Gastrocnemius medialis (tissue), 4 donors: ENCODE data around the gene ARHGAP24. TPM values are rescaled to one million over a fixed set of nuclear protein-coding genes. Genes with fewer than 3 reads are reported as not detected.

Experiments used
- ATAC-seq, 2 donors: fragments of 150-250 bp; one replicate each; pipeline ENCODE4 v1.9.1; 2016
- DNase-seq, 2 donors: peaks; one replicate each; pipeline ENCODE4 v3.0.0-alpha.2; 2019
- H3K27ac ChIP-seq, 4 donors: fragments of 200-600 bp; sonication (generic); 1 replicate in 1 of 4; 2 replicates in 3 of 4; pipeline ENCODE4 v1.5.1; 2016 to 2018; ENCODE audit warnings: mild to moderate bottlenecking in 2 of 4, moderate library complexity in 1 of 4
- H3K27me3 ChIP-seq, 3 donors: fragments of 200-600 bp; sonication (generic) in 2 of 3; 1 replicate in 1 of 3; 2 replicates in 2 of 3; pipeline versions ENCODE4 v1.5.1 to v1.6.0; 2016 to 2019; ENCODE audit warnings: mild to moderate bottlenecking in 1 of 3, moderate library complexity in 1 of 3
- H3K36me3 ChIP-seq, 2 donors: fragments of 200-600 bp; sonication (generic) in 1 of 2; one replicate each; pipeline ENCODE4 v1.5.1; 2017 to 2018
- H3K4me1 ChIP-seq, 2 donors: fragments of 200-600 bp; sonication (generic) in 1 of 2; one replicate each; pipeline ENCODE4 v1.5.1; 2016 to 2017; ENCODE audit warnings: mild to moderate bottlenecking in 2 of 2
- H3K4me3 ChIP-seq, 4 donors: fragments of 200-600 bp; sonication (generic) in 3 of 4; 1 replicate in 1 of 4; 2 replicates in 3 of 4; pipeline ENCODE4 v1.5.1; 2016 to 2019; ENCODE audit warnings: mild to moderate bottlenecking in 2 of 4
- H3K9me3 ChIP-seq, 3 donors: fragments of 200-600 bp; sonication (generic) in 2 of 3; 1 replicate in 1 of 3; 2 replicates in 2 of 3; pipeline ENCODE4 v1.5.1; 2016 to 2019
- POLR2A ChIP-seq, 2 donors: fragments of 450-650 bp; IDR thresholded peaks; one replicate each; pipeline ENCODE4 v1.6.1; 2017; ENCODE audit warnings: antibody characterized with exemption in 2 of 2, mild to moderate bottlenecking in 2 of 2, moderate library complexity in 2 of 2
- in situ Hi-C, 4 donors: fragments of 200-750 bp; cut with MboI; loops; one replicate each; pipeline versions ENCODE4 v1.15.0 to v1.8.0; 2017; ENCODE audit warnings: low sequenced_read_pairs in 4 of 4
- intact Hi-C: fragments of 100-400 bp; cut with DNase I; formaldehyde crosslinking; loops from one replicate; pipeline ENCODE4 v1.15.1; 2023; ENCODE audit warnings: low total_unique reads
- total RNA-seq, 4 donors: library from RNA; depleted of rRNA; stranded (reverse); fragments of >200 nt; gene quantifications; one replicate each; pipeline versions ENCODE4 v1.1.0 to v1.2.3, GENCODE V29; 2016
- TF ChIP-seq, protein P1 (sequence below), 5 experiments: fragments of 450-650 bp in 3 of 5; fragments of 200-600 bp in 2 of 5; sonication (generic) in 2 of 5; IDR thresholded peaks in 4 of 5; conservative IDR thresholded peaks in 1 of 5; 1 replicate in 4 of 5; 2 replicates in 1 of 5; pipeline ENCODE4 v1.5.1; 2016 to 2019; ENCODE audit warnings: antibody characterized with exemption in 5 of 5, mild to moderate bottlenecking in 3 of 5, moderate library complexity in 3 of 5

ARHGAP24 gene
- total RNA-seq, 4 donors from 2014 or later, result 2.8 to 7.8 (median 5.3) TPM

DNA sequence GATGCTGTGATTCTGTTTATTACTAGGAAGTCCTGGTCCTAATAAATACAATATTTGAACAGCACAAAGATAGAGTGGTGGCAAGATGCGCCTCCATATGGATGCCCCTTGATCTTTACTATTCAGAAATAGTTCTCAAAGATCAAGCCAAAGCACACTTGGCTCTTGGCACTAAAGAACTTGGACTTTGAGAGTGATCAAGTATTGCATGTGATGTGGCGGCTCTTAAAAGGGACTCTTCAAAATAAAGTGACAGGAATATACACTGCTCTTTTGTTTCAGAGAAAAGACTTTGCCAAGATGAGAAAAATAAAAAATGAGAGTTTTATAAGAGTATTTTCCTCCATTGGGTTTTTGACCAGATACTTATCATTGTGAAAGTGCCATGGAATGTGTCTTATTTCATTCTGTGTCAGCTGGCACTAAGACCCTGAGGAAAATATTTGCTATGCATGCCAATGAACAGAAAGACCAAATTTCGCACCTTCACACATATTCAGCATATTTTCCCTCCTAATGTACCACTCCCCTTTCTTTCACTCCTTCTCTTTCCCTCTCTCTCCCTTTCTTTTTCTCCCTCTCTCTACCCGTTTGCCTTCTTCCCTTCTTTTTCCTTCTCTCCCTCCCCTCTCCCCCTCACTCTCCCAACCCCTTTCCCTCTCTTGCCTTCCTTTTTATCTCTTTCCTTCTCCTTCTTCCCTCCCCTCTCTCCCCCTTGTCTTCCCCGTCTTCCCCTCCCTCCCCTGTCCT lies 35.1 kb downstream of the ARHGAP24 start:
- Histone ChIP-seq H3K27me3 (no peaks in the 10 kb centered on the region), H3K27ac (no peak overlapping the region), H3K36me3 (no peaks in the 10 kb centered on the region), H3K9me3 (no peaks in the 10 kb centered on the region), H3K4me1 (peaks cover 0 to 5% of the 10 kb centered on the region in 2 donors), H3K4me3 (no peak overlapping the region)
- intact Hi-C loops, result no loop called here
- no peak for TF ChIP-seq POLR2A (IDR thresholded peaks at IDR 0.05)
- TF ChIP-seq, protein P1, sequence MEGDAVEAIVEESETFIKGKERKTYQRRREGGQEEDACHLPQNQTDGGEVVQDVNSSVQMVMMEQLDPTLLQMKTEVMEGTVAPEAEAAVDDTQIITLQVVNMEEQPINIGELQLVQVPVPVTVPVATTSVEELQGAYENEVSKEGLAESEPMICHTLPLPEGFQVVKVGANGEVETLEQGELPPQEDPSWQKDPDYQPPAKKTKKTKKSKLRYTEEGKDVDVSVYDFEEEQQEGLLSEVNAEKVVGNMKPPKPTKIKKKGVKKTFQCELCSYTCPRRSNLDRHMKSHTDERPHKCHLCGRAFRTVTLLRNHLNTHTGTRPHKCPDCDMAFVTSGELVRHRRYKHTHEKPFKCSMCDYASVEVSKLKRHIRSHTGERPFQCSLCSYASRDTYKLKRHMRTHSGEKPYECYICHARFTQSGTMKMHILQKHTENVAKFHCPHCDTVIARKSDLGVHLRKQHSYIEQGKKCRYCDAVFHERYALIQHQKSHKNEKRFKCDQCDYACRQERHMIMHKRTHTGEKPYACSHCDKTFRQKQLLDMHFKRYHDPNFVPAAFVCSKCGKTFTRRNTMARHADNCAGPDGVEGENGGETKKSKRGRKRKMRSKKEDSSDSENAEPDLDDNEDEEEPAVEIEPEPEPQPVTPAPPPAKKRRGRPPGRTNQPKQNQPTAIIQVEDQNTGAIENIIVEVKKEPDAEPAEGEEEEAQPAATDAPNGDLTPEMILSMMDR (IDR thresholded peaks at IDR 0.05 in 4 of 5, conservative IDR thresholded peaks at IDR 0.05 in 1 of 5), result no peak
- ATAC-seq, result no peak
- no peak for DNase-seq
- in situ Hi-C loops, result no loop called here

DNA sequence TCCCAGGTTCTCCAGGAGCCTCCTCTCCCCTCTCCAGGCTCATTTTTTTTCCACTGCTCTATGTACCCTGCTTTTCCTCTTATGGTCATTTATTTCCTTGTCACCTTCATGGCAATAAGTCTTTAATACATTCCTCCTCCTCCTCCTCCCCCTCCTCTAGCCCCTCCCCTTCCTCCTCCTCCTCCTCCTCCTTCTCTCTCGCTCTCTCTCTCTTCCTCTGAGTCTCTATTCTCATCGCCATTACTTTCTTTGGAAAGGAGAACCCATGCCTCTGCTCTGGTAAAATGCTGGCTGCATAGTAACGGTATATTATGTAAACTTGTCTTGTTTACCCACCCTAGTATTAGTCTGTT lies 35.7 kb downstream of the ARHGAP24 start:
- H3K36me3 ChIP-seq, result no peaks in the 10 kb centered on the region
- no peak overlapping the region for H3K4me3 ChIP-seq
- H3K9me3 ChIP-seq, result no peaks in the 10 kb centered on the region
- in situ Hi-C loops (no loop called here), intact Hi-C loops (no loop called here)
- no peak for TF ChIP-seq POLR2A (IDR thresholded peaks at IDR 0.05)
- TF ChIP-seq, protein P1 (IDR thresholded peaks at IDR 0.05 in 4 of 5, conservative IDR thresholded peaks at IDR 0.05 in 1 of 5), result no peak
- ATAC-seq (no peak), DNase-seq (no peak)
- no peaks in the 10 kb centered on the region for H3K27me3 ChIP-seq
- H3K4me1 ChIP-seq, result peaks cover 0 to 5% of the 10 kb centered on the region in 2 donors
- no peak overlapping the region for H3K27ac ChIP-seq

DNA sequence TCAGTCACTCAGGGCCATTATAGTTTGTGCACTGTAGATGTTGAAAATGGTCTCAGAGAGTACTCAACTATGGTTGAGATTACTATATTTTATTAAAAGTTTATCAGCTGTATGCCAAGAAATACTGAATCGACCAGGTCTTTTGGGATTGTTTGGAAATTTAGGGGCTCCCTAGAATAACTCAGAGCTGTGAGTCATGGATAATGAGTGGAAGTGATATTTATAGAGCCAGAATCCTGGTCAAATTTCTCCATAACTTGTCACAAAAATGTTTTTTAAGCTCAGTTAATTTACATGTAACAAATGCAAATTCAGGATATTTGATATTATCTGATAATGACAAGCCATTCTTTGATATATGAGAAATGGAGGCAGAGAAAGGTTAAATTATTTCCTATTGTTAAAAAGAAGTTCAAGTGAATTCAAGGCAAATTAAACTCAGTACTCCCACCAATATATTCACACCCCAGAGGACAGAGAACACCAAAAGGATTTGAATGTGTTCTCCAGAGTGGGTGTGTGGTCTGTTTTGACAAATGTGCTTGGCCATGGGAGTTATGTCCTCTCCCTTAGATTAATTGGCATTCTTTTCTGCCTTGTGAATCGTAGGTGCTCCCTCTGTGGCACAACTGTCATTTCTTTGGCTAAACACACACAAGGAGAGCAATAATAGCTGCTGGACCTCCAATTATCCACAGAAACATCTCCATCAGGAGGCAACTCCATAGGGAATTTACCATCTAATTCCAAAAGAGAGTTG lies 37.7 kb downstream of the ARHGAP24 start:
- DNase-seq (no peak), ATAC-seq (no peak)
- Histone ChIP-seq H3K4me1 (peaks cover 0 to 5% of the 10 kb centered on the region in 2 donors), H3K9me3 (no peaks in the 10 kb centered on the region), H3K27ac (peak overlapping the region in 1 of 4 donors; percentile 8), H3K4me3 (no peak overlapping the region), H3K36me3 (no peaks in the 10 kb centered on the region), H3K27me3 (no peaks in the 10 kb centered on the region)
- in situ Hi-C loops (no loop called here), intact Hi-C loops (no loop called here)
- TF ChIP-seq, protein P1 (IDR thresholded peaks at IDR 0.05 in 4 of 5, conservative IDR thresholded peaks at IDR 0.05 in 1 of 5), result no peak
- TF ChIP-seq POLR2A (IDR thresholded peaks at IDR 0.05), result no peak

- peak overlapping the region in 1 of 4 donors; percentile 2 for H3K4me3 ChIP-seq
- TF ChIP-seq POLR2A (IDR thresholded peaks at IDR 0.05), result no peak
- TF ChIP-seq, protein P1 (IDR thresholded peaks at IDR 0.05 in 4 of 5, conservative IDR thresholded peaks at IDR 0.05 in 1 of 5), result no peak
- no peaks in the 10 kb centered on the region for H3K36me3 ChIP-seq
- ATAC-seq (no peak), DNase-seq (no peak)
- no peaks in the 10 kb centered on the region for H3K9me3 ChIP-seq
- intact Hi-C loops, result no loop called here
- no peak overlapping the region for H3K27ac ChIP-seq
- no peaks in the 10 kb centered on the region for H3K27me3 ChIP-seq
- H3K4me1 ChIP-seq, result peaks cover 0 to 5% of the 10 kb centered on the region in 2 donors
- in situ Hi-C loops, result no loop called here
These were observed 39.2 kb downstream of the ARHGAP24 start for GRCh38 chr4:85514117-85514516.
